ENCODE results near the gene PSEN2.
"Not testable (repeated sequence)": the region's sequence is repeated elsewhere in the genome, so short reads cannot be mapped to it uniquely, and the experiment has no call there.

The PSEN2 gene

GRCh38 chr1:226912587-226913176 is 42.3 kb downstream of the PSEN2 start:
- DNase-seq, result peak in 25 of 58 donors; percentile 3 to 44 (median 23)

- DNase-seq, result no peak
Measured at GRCh38 chr1:226915672-226915995, 45.2 kb downstream of the PSEN2 start.

GRCh38 chr1:226916497-226916896 is 46.1 kb downstream of the PSEN2 start:
- DNase-seq, result no peak

- no peak for DNase-seq
Measured at GRCh38 chr1:226919587-226919986, 49.2 kb downstream of the PSEN2 start.

GRCh38 chr1:226919995-226920394 is 49.6 kb downstream of the PSEN2 start:
- no peak for DNase-seq

GRCh38 chr1:226920446-226920894 is 50.1 kb downstream of the PSEN2 start:
- no peak for DNase-seq

GRCh38 chr1:226921504-226921903 is 51.1 kb downstream of the PSEN2 start:
- DNase-seq, result no peak

GRCh38 chr1:226929260-226930111 is 59.1 kb downstream of the PSEN2 start:
- DNase-seq, result not testable (repeated sequence)

- no peak for DNase-seq
Measured at GRCh38 chr1:226934483-226935237, 64.2 kb downstream of the PSEN2 start.

GRCh38 chr1:226937940-226938725 is 67.7 kb downstream of the PSEN2 start:
- DNase-seq, result no peak

- no peak for DNase-seq
Measured at GRCh38 chr1:226938903-226939437, 68.6 kb downstream of the PSEN2 start.

- peak in 41 of 58 donors; percentile 50 to 90 (median 76) for DNase-seq
Measured at GRCh38 chr1:226939438-226940028, 69.1 kb downstream of the PSEN2 start.

GRCh38 chr1:226940029-226940805 is 69.8 kb downstream of the PSEN2 start, which contains the start of gene COQ8A:
Gene COQ8A (plus strand): TSS chr1:226940294. CDS start chr1:226961386, 21,092 bp downstream.
- DNase-seq, result peak; percentile 93 to 100 (median 99)

- no peak for DNase-seq
Measured at GRCh38 chr1:226940806-226941067, 70.3 kb downstream of the PSEN2 start.

- DNase-seq, result no peak
Measured at GRCh38 chr1:226942392-226942791, 72.0 kb downstream of the PSEN2 start.

GRCh38 chr1:226943156-226943555 is 72.7 kb downstream of the PSEN2 start:
- no peak for DNase-seq

GRCh38 chr1:226943927-226944326 is 73.5 kb downstream of the PSEN2 start:
- no peak for DNase-seq

GRCh38 chr1:226945106-226945857 is 74.9 kb downstream of the PSEN2 start:
- no peak for DNase-seq

Measured in anterior cingulate cortex (tissue), 58 donors.